HS-27A (cell line): Measurements from ENCODE around the gene CARMIL1.

Source experiments
- DNase-seq: peaks from one replicate; pipeline ENCODE4 v3.0.0-alpha.2; 2012; ENCODE audit warnings: low read depth, missing footprints

The CARMIL1 gene

GRCh38 chr6:25336996-25337395 is 57.8 kb downstream of the CARMIL1 start:
- DNase-seq, result no peak

DNA sequence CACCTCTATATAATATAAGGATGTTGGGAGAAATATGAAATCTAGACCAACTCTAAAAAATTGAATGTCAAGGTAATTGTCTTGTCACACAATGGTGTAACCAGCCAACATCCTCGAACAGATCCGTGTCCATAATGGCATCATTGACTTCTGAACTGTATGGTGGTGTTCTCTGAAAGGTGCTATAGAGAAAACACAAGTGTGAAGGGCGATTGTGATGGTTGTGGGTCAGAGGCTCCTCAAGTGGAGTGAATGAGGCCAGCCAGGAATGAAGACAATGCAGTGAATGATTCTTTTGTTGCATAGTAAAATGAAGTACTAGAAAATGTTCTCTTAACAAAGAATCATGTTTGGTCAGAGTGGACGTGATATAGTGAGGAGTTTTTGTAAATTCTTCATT is 58.3 kb downstream of the CARMIL1 start:
- no peak for DNase-seq

GRCh38 chr6:25340431-25341202 is 61.4 kb downstream of the CARMIL1 start:
- DNase-seq, result no peak

- no peak for DNase-seq
These were observed 62.0 kb downstream of the CARMIL1 start for GRCh38 chr6:25341203-25341552.

DNA sequence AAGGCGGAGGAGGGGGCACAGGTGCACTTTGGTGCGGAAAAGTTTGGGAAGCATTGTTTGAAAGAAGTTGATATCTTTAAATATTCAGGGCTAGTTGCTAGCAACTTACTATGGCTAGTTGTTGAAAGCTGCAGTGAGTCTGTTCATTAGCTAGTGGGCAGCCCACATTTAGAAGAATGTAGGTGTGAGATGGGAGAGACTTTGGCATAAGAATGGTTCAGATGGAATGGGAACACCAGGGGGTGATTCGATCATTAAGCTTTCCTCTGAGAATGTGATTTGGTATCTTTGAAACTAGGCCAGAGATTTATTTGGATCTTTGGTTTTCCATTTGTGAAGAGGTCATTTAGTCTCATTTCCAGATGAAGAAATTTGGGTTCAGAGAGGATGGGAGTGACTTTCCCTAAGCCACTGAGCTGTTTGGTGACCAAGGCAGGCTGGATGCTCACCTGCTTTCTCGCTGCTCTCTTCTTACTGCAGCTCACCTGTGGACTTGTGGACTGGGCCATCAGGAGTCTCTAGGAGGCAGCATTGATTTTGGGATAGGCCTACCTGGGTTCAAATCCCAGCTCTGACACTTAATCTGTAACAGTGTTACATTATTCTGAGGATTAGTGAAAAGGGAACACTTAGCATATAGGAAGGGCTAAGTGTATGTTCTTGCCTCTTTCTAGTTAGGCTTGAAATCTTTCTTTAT is 62.9 kb downstream of the CARMIL1 start:
- DNase-seq, result no peak

DNA sequence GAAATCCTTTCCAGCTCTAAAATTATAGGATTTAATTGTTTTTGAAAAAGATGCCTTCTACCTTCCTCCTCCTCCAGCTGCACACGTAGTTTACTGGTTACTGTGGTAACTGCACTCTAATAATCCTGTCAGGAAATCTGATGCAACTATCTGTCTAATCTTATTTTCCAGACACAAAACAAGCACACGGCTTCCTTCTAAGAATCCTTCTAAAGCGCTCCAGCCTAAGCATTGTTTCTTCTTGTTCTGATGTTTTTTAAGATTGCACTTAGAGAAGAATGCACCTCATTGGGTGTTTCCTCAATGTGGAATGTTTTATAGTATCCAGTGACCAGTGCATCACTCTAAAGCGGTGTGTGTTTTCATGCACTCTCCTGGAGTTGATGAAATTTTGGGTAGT is 63.6 kb downstream of the CARMIL1 start:
- DNase-seq, result no peak

- no peak for DNase-seq
These were observed 64.8 kb downstream of the CARMIL1 start for GRCh38 chr6:25343984-25344383.

- no peak for DNase-seq
These were observed 65.7 kb downstream of the CARMIL1 start for GRCh38 chr6:25344827-25345226.

GRCh38 chr6:25346064-25346463 is 66.9 kb downstream of the CARMIL1 start:
- no peak for DNase-seq

DNA sequence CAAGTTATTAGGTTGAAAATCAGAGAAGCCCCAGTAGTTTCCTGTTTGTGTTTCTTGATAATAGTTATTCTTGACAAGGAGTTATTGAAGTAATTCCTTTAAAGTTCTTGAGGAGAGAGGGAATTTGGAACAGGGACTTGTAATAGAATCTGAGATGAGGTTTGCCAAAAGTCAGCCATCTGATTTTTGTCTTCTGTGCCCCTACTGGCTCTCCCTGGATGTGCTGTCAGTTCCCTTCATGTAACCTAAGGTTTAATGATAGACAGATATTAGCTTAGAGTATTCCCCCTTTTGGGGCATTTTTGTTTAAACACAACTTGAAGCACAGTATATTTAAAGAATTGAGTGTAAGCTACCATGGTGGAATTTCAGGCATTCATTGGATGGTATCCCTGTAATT is 71.4 kb downstream of the CARMIL1 start:
- no peak for DNase-seq

DNA sequence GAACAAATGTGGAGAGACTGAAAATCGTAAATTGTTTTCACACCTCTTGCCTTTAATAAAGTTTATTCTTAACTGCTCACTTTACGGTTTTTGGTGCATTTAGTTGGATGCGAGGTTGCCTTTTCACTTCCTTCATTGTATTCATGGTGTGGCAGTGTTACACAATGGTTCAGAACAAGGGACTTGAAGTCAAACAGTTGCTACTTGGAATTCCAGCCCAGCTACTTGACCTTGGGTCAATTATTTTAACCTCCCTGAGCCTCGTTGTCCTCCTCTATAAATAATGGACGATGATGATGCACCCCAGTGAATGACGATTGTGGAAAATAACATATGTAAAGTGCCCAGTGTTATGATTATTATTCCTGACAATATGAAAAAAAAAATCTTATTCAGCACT is 72.3 kb downstream of the CARMIL1 start:
- DNase-seq, result no peak

GRCh38 chr6:25352285-25352684 is 73.1 kb downstream of the CARMIL1 start:
- no peak for DNase-seq

- peak; percentile 20 for DNase-seq
These were observed 75.1 kb downstream of the CARMIL1 start for GRCh38 chr6:25354078-25354932.

DNA sequence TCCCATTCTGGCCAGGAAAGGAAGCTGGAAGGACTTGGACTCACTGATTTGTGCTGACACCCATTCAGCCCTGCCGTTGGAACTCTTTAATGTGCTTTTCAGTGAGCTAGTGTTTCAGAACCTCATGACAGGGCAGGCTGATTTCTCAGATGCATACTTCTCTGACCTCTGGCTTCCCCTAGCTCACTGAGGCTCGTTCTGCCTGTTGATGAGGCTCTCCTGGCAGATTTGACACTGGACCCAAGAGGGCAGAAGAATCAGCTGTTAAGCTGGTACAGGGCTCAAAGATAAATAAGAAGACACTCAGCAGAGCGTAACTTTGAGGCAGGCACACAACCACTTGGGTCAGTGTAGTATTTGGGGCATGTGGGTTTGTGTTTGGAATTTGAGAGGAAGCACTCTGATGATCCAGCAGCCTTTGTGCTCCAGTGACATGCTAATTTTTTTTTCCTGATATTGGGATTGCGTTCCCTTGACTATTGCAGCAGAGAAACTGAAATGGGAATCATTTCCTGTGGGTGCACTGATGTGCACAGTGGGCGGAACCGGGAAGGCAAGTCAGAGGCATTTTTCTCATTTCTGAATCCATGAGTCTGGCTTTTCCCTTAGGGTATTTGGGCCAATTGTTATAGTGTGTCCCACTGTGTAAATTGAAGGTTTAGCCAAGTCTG is 80.2 kb downstream of the CARMIL1 start:
- peak; percentile 36 for DNase-seq

DNA sequence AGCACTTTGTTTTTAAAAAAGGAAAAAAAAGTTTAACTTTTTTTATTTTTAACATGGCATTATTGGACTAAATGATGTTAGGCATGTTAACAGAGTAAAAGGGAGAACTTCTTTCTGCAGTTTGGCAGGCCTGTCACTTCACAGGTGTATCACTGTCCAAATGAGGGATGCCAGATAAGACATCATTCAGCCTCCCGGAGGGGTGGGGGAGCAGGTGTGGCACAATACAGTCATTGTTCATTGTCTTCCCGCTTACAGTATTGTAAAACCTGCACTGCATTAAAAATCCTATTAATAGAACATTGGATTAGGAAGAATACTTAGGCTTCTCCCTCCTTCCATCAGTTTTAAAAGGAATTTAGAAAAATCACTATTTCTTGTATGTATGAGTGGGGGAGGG is 80.7 kb downstream of the CARMIL1 start:
- DNase-seq, result no peak

GRCh38 chr6:25360621-25361020 is 81.4 kb downstream of the CARMIL1 start:
- peak; percentile 55 for DNase-seq

- DNase-seq, result no peak
These were observed 84.3 kb downstream of the CARMIL1 start for GRCh38 chr6:25363427-25363826.

DNA sequence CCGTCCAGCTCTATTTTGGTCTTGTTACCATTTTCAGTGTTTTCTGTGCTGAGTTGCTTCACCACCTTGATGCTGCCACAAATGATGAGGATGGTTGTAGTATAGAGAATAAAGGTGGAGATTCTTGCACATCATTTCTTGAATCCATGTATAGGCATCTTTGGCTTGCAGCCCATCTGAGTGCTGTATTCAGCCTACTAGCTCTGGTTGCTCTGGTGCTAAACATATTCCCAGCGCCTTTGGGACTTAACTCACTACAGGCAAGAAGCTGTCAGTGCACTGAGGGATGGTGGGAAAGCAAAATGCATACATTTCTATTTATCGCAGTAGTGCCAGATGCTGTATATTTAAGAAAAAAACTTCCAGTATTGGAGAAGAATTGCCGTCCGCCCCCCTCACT is 86.0 kb downstream of the CARMIL1 start:
- no peak for DNase-seq

DNA sequence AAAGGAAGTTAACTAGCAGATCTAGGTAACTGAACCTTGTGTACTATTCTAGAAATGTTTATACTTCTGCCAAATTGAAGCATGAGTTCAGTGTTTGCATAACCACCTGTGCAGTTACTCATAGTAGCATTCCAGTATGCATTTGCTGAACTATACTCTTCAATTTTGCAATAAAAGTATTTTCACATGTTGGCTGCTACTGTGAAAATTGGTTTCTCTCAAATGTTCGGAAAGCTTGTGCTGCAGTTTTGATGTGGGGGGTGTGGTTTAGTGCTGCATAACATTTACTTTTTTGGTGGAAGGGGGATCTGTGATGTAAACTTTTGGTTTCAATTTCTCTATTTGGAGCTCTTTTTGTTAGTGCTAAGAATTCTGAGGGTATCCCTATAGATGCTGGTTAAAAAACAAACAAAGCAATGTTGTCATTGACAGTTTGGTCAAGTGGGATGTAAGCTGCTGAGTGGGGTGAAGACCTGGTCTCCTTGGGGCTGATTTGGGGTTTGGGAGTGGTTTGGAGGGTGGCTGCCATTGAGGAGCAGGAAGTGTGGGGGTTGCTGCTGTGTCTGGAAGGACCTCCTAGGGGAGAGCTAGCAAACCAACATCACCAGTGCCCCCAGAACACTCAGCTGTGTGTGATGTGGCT is 87.8 kb downstream of the CARMIL1 start:
- DNase-seq, result no peak

DNA sequence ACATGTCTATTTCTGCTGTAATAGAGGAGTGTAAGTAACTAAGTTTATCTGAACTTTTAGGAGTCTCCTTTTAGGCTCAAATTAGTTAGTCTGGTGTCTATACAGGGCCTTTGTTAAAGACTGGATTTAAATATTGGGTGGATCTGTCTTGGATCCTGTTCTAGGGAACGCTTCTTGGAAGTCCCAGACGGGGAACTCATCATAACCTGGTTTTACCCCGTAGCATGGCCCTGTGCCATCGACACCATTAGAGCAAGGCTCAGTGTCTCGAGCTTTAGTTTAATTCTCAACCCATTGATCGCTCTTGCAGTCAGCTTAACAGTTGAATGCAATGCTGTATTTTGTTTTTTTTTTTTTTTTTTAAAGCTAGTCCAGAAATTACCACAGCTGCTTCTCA is 89.9 kb downstream of the CARMIL1 start:
- no peak for DNase-seq

DNA sequence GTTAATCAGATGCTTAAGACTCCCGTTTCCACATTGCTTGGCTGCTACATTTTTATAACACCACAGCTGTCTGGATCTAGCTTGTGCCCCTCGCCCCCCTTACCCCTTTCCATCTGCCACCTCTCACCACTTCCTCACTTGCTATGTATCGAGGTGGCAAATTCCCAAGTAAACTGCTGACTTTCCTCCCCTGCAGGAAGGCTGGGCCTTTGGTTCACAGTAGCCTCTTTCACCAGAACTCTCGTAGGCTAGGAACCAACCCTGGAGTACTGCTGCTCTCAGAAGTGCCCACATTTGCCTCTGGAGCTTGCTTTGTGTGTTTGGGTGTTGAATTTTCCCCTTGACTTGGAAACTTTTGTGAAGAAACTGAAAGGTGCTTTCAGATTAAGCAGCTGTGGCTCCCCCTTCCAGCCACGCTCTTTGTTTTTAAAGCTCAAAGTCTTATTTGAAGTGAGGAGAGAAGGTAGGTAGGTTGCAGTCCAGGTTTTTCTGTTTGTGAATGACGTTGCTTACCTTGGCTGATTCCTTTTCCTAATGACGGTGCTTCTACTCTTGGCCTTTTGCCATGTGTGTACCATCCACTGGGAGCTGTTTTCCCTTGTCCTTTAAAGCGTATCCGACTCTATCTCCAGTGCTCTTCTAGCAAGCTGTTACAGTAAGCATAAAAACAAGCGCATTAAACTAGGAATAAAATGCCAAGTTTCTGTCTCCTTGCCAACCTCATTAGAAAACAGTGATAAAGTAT is 90.4 kb downstream of the CARMIL1 start:
- no peak for DNase-seq
